Inferior parietal cortex (tissue), 1 donor: ENCODE results near the gene UBE2E1.
"Not testable (repeated sequence)": the region's sequence is repeated elsewhere in the genome, so short reads cannot be mapped to it uniquely, and the experiment has no call there.

Experiments used
- DNase-seq: peaks from one replicate; pipeline ENCODE4 v3.0.0-alpha.2; 2016; ENCODE audit errors: extremely low spot score

UBE2E1 gene

DNA sequence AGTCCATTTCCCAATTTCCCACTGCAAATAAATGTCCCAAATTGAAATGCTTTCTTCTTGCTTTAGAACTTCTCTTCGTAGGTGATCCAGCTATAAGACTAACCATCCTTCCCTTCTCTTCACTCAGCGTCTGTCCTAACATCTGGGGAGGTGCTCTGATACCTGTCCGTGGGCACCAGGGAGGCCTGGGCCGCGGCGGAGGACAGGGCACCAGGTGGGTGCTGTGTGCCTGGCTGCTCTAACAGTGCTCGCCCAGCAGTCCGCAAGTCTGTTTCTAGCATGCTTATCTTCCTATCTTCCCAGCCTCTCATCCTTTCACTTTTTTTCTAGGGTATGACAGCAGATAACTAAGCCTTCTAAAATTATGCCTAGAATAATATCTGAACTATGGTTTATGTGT lies 73.7 kb downstream of the UBE2E1 start:
- no peak for DNase-seq

DNA sequence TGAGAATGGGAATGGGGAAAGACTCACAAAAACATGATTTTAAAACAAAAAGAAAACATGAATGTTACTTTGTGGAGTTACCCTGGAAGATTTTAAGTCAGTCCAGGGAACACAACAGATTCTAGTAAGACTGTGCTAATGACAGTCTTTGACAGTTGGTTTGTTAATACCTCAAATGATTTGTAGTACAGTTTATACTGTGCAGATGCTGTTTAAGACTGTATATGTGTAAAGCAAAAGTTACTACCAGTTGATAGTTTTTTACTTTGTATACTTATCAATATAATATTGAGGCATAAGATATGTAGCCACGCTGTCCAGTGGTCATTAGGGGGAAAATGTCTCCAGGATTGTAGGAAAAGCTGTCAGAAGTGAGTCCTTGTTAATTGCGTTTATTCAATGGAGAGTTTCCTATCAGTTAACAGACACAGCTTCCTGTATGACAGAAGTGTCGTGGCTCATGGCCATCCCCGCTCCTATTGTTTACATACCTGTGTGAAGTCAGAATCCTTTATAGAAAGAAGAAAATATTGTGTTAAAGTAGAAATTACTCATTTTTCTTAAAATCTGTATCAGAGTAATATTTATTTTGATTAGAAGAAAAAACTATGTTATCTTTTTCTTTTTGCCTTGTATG lies 75.1 kb downstream of the UBE2E1 start:
- DNase-seq: no peak

DNA sequence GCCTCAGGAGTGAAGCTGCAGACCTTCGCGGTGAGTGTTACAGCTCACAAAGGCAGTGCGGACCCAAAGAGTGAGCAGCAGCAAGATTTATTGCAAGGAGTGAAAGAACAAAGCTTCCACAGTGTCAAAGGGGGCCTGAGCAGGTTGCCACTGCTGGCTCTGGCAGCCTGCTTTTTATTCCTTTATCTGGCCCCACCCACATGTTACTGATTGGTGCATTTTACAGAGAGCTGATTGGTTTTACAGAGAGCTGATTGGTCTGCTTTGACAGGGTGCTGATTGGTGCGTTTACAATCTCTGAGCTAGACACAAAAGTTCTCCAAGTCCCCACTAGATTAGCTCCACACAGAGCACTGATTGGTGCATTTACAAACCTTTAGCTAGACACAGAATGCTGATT lies 76.2 kb downstream of the UBE2E1 start:
- not testable (repeated sequence) for DNase-seq

DNA sequence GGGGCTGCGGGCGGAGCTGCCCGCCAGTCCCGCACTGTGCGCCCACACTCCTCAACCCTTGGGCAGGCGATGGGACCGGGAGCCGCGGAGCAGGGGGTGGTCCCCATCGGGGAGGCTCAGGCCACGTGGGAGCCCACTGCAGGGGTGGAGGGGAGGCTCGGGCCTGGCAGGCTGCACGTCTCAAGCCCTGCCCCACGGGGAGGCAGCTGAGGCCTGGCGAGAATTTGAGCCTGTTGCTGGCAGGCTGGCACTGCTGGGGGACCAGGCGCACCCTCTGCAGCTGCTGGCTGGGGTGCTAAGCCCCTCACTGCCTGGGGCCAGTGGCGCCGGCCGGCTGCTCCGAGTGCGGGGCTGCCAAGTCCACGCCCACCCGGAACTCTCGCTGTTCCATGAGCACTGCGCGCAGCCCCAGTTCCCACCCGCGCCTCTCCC lies 76.7 kb downstream of the UBE2E1 start:
- no peak for DNase-seq

DNA sequence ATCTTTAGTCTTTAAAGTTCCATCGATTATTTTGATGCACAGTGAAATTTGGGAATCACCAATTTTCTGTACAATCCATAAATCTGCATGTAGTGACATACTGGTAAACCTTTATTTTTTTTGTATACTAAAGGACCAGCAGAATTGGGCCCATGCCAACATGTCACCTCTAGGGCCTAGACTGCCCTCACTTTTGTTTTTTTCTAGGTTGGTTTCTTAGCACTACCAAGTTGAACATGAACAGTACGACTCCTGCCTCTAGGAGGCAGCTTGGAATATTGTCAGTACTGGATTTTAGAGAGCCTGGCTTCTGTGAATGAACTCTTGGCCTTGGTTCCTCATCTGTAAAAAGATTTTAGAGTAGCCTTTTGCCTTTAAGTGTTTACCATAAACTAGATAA lies 78.7 kb downstream of the UBE2E1 start:
- DNase-seq: no peak

DNA sequence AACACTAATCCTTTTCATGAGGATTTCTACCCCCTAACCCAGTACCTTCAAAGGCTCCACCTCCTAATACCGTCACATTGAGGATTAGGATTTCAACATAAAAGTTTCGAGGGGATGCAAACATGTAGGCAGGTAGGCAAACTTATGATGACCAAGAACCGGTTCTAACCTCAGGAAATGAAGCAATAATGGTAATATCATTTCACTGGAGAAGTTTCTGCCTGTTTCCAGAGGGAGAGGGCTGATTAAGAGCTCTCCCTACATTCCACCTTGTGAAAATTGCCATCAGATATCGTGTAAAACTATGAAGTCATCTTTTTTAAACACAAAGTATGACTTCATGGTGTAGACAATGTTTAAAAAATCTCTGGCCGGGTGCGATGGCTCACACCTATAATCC lies 79.5 kb downstream of the UBE2E1 start:
- no peak for DNase-seq

DNA sequence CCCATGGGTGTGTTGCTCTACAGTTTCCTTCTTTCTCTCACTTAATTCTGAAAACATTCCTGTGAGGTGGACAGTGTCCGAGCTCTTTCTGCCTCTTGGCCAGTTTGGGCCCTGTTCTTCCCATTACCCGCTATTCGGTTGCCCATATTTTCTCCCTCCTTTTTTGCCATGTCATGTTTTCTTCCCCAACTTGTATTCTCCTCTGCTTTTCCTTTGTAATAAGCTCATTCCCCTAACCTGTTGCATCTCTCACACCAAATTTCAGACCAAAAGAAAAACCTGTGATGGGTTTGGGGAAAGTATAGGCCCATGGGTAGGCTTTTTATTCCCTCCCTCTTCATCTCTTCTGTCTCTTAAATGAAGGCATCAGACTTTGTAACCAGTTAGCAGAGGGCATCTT lies 80.6 kb downstream of the UBE2E1 start:
- no peak for DNase-seq

DNA sequence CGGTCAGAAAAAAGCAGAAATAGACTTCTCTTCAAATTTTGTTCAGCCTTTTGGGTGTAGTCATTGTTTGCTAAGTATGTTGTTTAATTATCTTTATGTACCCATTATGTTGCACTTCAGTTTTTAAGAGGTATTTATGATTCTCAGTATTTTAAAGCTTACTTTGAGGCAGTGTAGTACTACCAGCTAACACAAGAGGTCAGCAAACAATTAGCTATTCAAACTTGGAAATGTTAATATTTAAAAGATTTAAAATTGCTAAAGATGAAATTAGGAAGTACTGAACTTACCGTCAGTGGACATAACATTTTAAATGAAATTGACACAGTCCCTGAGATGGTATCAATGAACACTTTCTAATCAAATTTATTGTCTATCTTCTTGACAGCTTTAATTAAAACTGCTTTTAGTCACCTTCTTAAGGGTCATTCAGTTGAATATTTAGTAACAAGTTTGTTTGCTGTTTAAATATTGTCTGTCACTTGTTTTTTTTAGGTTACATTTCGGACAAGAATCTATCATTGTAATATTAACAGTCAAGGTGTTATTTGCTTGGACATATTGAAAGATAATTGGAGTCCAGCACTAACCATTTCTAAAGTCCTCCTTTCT lies 83.0 kb downstream of the UBE2E1 start:
- peak; percentile 70 for DNase-seq

DNA sequence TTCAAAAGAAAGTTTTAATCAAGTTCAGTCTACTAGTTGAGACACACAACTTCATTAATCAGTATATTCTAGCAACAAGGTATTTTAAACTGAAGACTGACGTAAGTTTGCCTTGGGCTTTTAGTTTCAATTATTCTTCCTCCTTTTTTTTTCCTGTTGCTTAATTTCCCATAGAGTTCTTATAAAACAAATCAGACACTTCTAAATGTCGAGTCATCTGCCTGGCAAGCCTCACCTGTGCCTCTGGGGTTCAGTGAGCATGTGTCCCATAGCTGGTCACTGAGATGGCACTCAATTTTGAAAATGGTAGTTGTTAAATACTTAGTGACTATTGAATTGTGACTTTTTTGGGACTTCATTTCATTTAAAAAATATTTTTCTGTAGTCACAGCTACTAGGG lies 83.6 kb downstream of the UBE2E1 start:
- no peak for DNase-seq

DNA sequence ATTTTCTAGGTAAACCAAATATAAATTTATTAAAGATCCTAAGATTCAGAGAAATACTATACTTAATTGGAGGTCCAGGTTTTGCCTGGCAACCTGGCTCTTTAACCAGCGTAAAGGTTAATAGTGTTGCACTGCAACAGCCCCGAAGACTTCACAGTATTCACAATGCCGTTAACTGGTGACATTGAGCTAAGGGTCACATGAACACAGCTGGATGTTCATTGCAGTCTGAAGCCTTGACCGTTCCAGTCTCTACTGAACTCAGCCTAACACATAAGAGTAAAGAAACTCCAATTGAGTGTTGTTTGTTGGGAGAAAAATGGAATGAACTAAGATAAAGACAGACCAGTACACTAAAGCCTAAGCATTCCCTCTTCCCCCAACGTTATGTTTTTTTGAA lies 84.2 kb downstream of the UBE2E1 start:
- no peak for DNase-seq

DNA sequence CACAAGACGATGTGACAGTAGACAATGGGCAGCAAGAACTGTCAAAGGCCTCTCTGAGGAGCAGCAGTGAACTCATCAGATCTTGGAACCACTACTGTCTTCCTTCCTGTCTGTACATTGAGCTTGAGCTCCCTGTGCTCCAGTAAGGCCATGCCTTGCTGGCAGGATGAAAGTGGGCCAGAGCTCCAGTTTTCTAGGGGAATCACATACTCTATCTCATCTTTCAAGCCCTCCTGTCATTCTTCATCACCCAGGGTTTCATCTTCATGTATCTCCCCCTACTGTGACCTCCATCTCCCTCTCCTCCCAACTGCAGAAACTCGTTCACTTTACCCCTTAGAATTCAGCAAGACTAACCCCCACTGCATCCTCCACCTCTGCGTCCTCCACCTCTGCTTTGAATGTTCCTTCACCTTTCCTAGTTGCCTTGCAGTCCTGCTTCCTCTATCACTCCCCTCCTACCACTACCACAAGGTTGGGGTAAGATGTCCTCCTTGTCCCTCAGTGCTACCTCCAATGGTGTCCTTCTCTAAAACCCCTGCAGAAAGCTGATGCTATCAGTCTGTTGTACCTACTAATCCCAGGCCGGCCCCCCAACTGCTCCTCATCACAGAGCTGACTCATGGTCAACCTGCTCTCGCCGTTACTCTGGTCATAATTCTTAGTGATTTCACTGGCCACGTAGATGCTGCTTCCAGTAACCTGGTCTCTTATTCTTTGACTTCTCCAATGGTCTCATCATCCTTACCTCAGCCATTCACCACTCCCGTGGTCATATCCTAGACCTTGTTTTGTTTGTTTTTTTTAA lies 88.7 kb downstream of the UBE2E1 start:
- no peak for DNase-seq

DNA sequence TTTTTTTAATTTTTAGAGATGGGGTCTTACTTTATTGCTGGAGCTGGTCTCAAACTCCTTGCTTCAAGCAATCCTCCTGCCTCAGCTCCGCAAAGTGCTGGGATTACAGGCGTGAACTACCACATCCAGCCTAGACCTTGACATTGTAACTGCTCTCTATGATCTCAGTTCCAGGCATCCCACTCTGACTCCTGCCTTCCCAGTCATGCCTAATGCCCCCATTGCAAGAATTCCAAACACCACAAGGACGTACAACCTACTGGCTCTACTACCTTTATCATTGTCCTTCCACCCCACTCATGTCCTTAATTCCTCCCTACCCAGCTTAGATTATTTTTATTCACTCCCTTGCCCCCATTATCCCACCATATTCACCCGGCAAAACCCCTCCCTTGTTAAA lies 89.4 kb downstream of the UBE2E1 start:
- DNase-seq: no peak

DNA sequence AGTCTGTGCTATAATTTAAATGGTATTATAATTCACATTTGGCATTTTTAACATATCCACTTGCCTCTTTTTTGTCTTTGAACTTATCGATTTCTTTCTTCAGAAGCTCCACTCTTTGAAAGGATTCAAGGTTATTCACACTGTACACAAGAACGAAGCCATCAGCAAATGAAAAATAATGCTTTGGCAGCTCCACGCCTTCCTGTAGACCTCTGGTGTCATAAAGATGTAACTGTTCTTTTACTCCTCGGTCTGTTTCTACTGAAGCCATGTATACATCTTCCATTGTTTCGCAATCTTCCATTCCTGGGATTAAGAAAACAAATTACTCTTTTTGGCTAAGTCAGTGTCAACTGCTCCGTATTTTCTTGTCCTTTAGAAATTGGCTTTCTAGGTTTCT lies 95.0 kb downstream of the UBE2E1 start:
- DNase-seq: no peak

DNA sequence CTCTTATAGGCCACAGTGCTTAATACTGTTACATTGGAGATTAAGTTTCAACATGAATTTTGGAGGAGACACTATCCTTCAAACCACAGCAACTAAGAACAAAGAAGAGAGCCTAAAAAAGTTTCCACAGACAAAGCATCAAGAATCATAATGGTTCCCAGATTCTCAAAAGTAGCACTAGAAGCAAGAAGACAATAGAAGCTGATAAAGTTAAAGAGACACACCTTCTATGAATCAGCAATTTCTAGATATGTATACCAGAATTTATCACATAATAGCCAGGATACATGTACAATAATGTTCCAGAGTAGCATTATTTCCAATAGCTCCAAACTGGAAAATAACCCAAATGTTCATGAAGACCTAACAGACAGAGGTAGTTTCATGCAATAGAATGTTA lies 98.8 kb downstream of the UBE2E1 start:
- DNase-seq: no peak

DNA sequence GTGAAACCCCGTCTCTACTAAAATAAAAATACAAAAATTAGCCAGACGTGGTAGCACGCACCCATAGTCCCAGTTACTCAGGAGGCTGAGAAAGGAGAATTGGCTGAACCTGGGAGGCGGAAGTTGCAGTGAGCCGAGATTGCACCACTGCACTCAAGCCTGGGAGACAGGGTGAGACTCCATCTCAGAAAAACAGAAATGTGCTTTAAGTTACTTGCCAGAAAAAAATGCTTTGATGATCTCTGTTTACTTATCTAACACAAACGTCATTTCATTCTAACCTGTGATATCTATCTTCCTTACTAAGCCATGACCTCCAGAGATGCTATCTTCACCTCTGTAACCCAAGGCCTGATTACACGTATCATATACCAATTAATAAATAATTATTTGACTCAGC lies 103.6 kb downstream of the UBE2E1 start:
- no peak for DNase-seq

DNA sequence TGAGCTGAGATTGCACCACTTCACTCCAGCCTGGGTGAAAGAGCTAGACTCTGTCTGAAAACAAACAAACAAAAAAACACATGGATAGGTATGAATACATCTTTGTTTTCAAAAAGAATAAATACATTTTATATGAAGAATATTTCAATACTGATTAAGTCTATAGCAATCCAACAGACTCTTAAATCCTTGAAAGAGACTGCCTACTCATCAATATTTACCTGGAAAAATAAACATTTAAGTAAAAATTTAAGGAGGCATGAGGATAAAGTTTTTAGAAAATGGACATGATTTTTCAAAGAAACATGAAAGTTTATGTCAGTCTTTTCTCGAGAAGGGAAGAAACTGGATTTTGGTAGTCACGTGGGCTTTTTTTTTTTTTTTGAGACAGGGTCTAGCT lies 105.6 kb downstream of the UBE2E1 start:
- DNase-seq: no peak

DNA sequence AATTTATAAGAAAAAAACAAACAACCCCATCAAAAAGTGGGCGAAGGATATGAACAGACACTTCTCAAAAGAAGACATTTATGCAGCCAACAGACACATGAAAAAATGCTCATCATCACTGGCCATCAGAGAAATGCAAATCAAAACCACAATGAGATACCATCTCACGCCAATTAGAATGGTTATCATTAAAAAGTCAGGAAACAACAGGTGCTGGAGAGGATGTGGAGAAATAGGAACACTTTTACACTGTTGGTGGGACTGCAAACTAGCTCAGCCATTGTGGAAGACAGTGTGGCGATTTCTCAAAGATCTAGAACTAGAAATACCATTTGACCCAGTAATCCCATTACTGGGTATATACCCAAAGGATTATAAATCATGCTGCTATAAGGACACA lies 106.6 kb downstream of the UBE2E1 start:
- DNase-seq: not testable (repeated sequence)

DNA sequence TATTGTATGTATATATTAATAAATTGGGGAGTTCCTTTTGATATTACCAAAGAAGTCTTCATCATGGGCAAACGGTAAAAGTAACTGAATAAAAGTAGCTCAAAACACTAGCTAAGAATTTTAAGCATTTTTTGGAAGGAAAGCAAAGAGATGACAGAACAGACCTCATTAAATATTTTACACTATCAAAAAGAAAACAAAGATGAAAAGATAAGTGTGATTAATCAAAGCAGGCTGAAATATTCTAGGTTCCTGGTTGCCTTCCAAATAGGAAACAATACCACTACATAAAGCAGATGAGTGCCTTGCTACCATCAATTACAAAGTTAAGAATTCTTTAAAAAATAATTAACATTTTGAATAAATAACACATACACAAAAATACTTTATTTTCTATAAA lies 107.4 kb downstream of the UBE2E1 start:
- DNase-seq: no peak

DNA sequence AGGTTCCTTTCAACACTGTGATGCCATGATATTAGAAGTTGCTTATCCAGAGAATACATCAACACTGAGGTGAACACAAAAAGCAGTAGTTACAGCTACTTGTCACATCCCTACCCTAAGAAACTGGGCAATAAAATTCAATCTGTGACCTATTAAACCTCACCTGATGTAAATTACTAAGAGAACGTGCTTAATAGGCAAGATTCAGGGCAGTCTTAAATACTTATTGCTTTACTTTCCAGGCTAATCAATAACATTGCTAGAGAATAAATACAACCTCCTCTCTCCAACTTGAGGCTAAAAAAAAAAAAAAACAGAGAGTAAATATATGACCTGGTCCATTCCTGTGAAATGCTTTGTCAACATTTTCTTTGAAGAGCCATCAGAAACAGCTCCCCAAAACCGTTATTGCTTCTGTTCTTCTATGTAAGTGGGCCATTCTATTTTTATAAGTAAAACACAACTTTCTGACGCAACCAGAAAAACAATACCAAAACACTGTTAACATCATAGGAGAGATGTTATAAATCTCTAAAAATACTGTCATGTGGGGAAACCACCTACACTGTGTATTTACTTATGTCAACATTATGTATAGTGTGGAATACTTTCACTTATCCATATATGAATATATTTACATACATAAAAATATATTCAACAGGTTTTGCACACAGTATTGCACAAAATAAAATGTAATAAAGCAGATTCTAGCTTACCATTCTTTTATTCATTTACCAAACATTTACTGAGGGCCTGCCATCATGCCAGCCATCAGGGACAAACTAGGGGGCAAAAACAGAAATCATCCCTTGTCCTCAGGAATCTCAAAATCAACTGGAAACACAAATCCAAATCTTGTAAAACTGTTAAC lies 108.4 kb downstream of the UBE2E1 start:
- no peak for DNase-seq

DNA sequence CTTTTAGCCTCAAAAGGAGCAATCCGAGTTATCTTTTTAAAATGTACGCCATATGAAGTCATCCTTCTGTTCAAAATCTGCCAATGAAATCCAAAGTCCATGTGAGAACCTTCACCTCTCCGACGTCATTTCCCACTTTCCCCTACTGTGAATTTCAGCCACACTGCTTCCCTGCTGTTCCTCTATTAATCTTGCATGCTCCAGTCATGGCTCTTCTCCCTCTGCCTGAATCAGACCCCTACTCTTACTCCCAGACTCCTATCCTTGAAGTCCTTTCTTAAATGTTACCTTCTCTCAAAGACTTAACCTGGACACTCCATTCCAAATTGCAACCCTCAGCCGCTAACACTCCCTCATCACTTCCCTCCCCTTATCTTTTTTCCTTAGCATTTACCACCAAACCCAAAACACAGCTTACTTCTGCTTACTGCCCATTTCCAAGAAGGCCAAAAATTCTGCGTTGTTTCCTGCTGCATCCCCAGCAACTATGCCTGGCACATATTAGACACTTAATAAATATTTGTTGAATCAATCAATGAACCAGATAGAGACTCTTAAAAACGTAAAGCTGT lies 109.9 kb downstream of the UBE2E1 start:
- DNase-seq: peak; percentile 51

DNA sequence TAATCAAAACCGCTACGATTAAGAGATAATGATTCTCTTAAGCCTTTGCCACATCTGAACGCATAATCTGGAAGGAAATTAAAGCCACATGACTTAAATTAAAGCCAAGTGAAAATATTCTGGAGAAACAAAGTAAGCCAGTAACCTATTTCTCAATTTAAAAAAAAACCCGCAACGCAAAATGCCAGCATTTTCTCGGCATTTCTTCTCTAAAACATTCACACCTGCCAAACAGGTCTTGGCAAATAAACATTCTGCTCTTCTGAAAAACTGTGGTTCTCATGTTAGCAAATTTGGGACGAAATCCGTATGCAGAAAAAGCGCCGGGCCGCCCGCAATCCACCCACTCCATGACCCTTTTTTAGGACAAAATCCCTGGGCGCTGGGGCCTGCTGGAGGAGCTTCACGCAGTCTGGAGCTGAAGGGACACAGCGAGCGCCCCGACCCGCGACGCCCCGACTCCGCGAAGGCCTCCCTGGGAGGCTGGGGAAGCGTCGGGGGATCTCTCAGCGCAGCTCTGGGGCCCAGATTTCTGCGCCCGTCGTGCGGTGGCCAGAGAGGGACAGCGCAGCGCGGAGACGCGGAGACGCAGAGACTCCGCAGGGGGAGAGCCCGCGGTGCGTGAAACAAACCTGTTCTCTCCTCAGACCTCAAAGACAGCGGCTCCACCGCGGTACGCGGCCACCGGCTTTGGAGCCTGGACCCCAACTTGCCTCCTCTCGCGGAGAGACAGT lies 110.6 kb downstream of the UBE2E1 start:
- no peak for DNase-seq
